WERI-Rb-1 (cell line): ENCODE results near the gene ZYX.
"Not testable (repeated sequence)": the region's sequence is repeated elsewhere in the genome, so short reads cannot be mapped to it uniquely, and the experiment has no call there.

Experiments used
- DNase-seq: peaks from one replicate; pipeline ENCODE4 v3.0.0-alpha.2; 2020
- H3K27ac ChIP-seq: fragments of 250-450 bp; sonication (Bioruptor Pico); 2 replicates; pipeline ENCODE4 v1.5.1; 2020; ENCODE audit warnings: mild to moderate bottlenecking, moderate library complexity
- H3K27me3 ChIP-seq: fragments of 250-450 bp; sonication (Bioruptor Pico); 2 replicates; pipeline ENCODE4 v1.5.1; 2021; ENCODE audit warnings: mild to moderate bottlenecking, low read depth, moderate library complexity; ENCODE audit not compliant: insufficient read depth, severe bottlenecking
- H3K36me3 ChIP-seq: fragments of 250-450 bp; sonication (Bioruptor Pico); 2 replicates; pipeline ENCODE4 v1.5.1; 2020; ENCODE audit warnings: mild to moderate bottlenecking, moderate library complexity
- H3K4me3 ChIP-seq: 2 replicates; pipeline ENCODE4 v1.5.1; 2011; ENCODE audit warnings: low read depth, mild to moderate bottlenecking, control low read depth, low read length
- H3K9me3 ChIP-seq: fragments of 250-450 bp; sonication (Bioruptor Pico); 2 replicates; pipeline ENCODE4 v1.5.1; 2021; ENCODE audit warnings: mild to moderate bottlenecking, moderate library complexity; ENCODE audit not compliant: severe bottlenecking
- CTCF ChIP-seq: IDR thresholded peaks from 2 replicates; pipeline ENCODE4 v1.5.1; 2011; ENCODE audit warnings: low read depth, mild to moderate bottlenecking, control low read depth, inconsistent platforms, low read length

The ZYX gene

DNA sequence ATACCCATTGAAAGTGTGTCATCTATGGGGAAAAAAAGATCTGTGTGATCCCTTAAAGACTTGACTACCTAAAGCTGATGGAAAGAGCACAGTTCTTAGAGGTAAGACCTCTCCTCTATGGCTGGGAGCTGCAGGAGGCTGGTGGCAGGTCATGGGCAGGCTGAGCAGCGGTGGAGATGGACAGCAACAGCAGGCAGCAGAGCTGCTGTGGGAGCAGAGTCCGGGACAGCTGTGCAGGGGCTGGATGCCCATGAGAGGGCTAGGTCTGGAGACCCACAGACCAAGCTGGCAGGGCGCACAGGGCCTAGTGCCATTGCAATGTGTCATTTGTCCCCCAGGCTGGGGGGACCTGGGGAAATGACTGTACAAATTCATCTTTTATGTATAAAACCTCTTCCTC lies 40.9 kb downstream of the ZYX start:
- no peak for DNase-seq
- Histone ChIP-seq H3K27me3 (no peaks in the 10 kb centered on the region), H3K36me3 (no peaks in the 10 kb centered on the region), H3K9me3 (peaks cover 3% of the 10 kb centered on the region), H3K4me3 (no peak overlapping the region), H3K27ac (no peak overlapping the region)
- TF ChIP-seq CTCF = no peak

GRCh38 chr7:143424476-143424875 lies 43.3 kb downstream of the ZYX start:
- not testable (repeated sequence) for H3K4me3 ChIP-seq, DNase-seq, H3K36me3 ChIP-seq, H3K27ac ChIP-seq, H3K9me3 ChIP-seq, H3K27me3 ChIP-seq

DNA sequence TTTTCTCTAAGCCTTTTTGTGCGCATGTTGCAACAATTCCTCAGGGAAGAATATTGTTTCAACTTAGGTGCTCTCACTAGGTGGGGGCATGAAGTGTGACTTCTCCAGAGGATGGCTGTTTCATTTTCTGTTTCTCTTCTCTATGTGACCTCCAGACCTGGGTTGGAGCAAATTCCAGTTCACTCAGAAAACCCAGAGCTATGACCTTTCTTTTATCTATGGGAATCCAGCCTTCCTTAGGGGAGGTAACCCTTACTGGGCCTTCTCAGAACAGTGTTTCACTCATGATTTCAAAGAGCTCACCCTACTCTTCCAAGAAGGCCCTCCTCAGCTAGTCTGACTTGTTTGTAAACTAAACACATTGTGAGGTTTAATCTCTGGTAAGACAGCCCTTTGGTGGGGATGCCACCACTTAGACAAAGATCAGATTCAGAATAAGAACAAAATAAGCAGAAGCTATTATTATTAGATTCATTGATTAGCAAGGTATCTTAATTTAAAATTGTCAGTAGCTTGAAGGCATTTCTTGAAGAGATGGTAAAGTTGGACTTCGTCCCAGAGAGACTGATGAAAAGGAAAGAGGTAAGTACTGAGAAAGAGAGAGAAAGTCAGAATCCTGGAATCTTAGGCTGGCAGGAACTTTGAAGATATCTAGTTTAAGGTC lies 45.5 kb downstream of the ZYX start:
- Histone ChIP-seq H3K36me3 (no peaks in the 10 kb centered on the region), H3K27me3 (no peaks in the 10 kb centered on the region), H3K9me3 (no peaks in the 10 kb centered on the region), H3K4me3 (no peak overlapping the region), H3K27ac (no peak overlapping the region)
- no peak for DNase-seq
- TF ChIP-seq CTCF = no peak

GRCh38 chr7:143429770-143430698 lies 48.9 kb downstream of the ZYX start:
- no peak overlapping the region for H3K27ac ChIP-seq
- no peaks in the 10 kb centered on the region for H3K9me3 ChIP-seq
- no peak for DNase-seq
- no peak for TF ChIP-seq CTCF
- no peaks in the 10 kb centered on the region for H3K36me3 ChIP-seq
- no peaks in the 10 kb centered on the region for H3K27me3 ChIP-seq
- no peak overlapping the region for H3K4me3 ChIP-seq

- Histone ChIP-seq H3K36me3 (no peaks in the 10 kb centered on the region), H3K27me3 (no peaks in the 10 kb centered on the region), H3K4me3 (no peak overlapping the region), H3K27ac (no peak overlapping the region), H3K9me3 (no peaks in the 10 kb centered on the region)
- DNase-seq = no peak
- no peak for TF ChIP-seq CTCF
Measured at GRCh38 chr7:143431109-143431508, 50.0 kb downstream of the ZYX start.

DNA sequence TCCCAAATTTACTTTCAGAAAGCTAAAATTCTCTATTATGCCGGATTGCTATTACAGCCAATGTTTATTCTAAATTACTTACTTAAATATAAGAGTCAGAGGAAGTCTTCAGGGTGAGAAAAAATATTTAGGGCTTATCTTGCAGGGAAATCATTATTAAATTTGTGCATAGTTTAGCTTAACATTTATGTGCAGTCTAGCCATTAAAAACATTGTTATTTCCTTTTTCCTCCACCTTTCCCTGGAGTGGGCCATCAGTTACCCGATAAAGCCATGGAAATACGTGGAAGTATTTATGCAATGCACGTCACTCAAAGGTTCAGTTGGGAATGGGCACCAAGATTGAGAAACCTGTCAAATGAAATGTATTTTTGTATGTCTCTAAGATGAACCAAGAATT lies 52.6 kb downstream of the ZYX start:
- no peak overlapping the region for H3K4me3 ChIP-seq
- DNase-seq = no peak
- H3K36me3 ChIP-seq = no peaks in the 10 kb centered on the region
- H3K27me3 ChIP-seq = no peaks in the 10 kb centered on the region
- no peaks in the 10 kb centered on the region for H3K9me3 ChIP-seq
- H3K27ac ChIP-seq = no peak overlapping the region
- TF ChIP-seq CTCF = no peak
